ENCODE measurements around the gene TBX18. TPM values are rescaled to one million over a fixed set of nuclear protein-coding genes. Genes with fewer than 3 reads are reported as not detected.

TBX18 gene
- total and polyA plus RNA-seq, 2 of the 4 experiments (the other 2 are of a cell fraction), result 0.86 to 1.3 TPM

DNA sequence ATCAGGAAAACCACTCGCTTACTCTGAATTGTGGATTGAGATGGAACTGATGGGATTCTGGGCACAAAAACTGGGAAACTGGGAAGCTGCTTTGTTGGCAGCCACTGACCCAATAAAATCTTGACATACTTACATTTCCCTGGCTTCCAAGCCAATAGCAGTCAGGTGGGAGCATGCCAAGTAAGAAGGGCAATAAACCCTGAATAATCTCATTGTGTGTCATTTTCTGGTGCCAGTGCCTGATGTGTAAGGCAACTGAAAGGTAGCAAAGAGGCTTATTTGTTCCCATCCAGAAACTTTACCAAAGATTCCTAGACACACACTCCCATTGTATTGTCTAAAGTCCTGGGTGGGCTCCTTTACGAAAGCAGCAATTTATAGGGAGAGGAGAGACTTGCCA is 93.2 kb downstream of the TBX18 start:
- Histone ChIP-seq H3K4me2 (ENCODE audit: low read depth, low read length) (no peak overlapping the region), H2AFZ (replicated peaks; ENCODE audit: low read length, poor library complexity) (no peak overlapping the region), H3K27me3 (ENCODE audit: control insufficient read depth, insufficient read depth, low read length) (no peaks in the 10 kb centered on the region), H2AK5ac (ENCODE audit: low read depth, low read length) (no peak overlapping the region), H3K9me1 (ENCODE audit: insufficient read depth, low read length) (no peaks in the 10 kb centered on the region), H2BK5ac (ENCODE audit: low read depth, low read length, poor library complexity, severe bottlenecking) (no peak overlapping the region), H4K91ac (ENCODE audit: insufficient read depth, low read depth, low read length) (no peak overlapping the region), H4K5ac (ENCODE audit: low read depth, low read length) (no peak overlapping the region), H2BK20ac (ENCODE audit: low read depth, low read length) (no peak overlapping the region), H3K14ac (replicated peaks; ENCODE audit: low read depth, low read length) (no peak overlapping the region), H3K4me1 (ENCODE audit: control insufficient read depth, insufficient read depth, low read length) (no peaks in the 10 kb centered on the region), H3K56ac (ENCODE audit: extremely low read depth, insufficient read depth, low read length) (no peak overlapping the region), H3K4ac (ENCODE audit: low read depth, low read length) (no peak overlapping the region), H2AK9ac (replicated peaks; ENCODE audit: low read depth, low read length, poor library complexity) (no peak overlapping the region), H2BK120ac (ENCODE audit: low read depth, low read length) (no peak overlapping the region), H3K9ac (ENCODE audit: low read depth, low read length) (no peak overlapping the region), H3K4me3 (ENCODE audit: insufficient read depth, low read depth, low read length) (no peak overlapping the region), H3K36me3 (ENCODE audit: control insufficient read depth, insufficient read depth, low read length) (no peaks in the 10 kb centered on the region), H3K27ac (ENCODE audit: insufficient read depth, low read length) (no peak overlapping the region), H4K20me1 (ENCODE audit: insufficient read depth, low read length) (no peaks in the 10 kb centered on the region), H3K79me1 (ENCODE audit: low read depth in 1 of 2, low read length in 2 of 2) (no peaks in the 10 kb centered on the region), H3K18ac (ENCODE audit: low read depth, low read length) (no peak overlapping the region), H4K8ac (ENCODE audit: low read depth in 2 of 2, low read length in 2 of 2) (no peak overlapping the region), H2BK15ac (ENCODE audit: low read depth, low read length) (no peak overlapping the region), H3K23ac (ENCODE audit: low read depth, low read length) (no peak overlapping the region), H3K9me3 (ENCODE audit: control insufficient read depth, insufficient read depth, low read length) (no peaks in the 10 kb centered on the region)
- BruUV-seq (replicated peaks), result no TSS peak
- intact Hi-C loops (cut with micrococcal nuclease) (loop anchor here (10.0 kb wide), 1 partner anchor 106 kb away; no protein-coding TSS in a partner anchor), in situ Hi-C loops (cut with MboI; ENCODE audit: low sequenced_read_pairs) (no loop called here), dilution Hi-C loops (cut with HindIII; ENCODE audit: low sequenced_read_pairs, unreplicated experiment) (no loop called here)
- no peak for DNase-seq
- ATAC-seq (ENCODE audit: low read depth), result no peak
- TF ChIP-seq CEBPB (IDR thresholded peaks at IDR 0.05; ENCODE audit: low read depth, low read length) (no peak), RFX5 (IDR thresholded peaks at IDR 0.05; ENCODE audit: low read depth, low read length) (no peak), MAFK (IDR thresholded peaks at IDR 0.05; ENCODE audit: low read depth, low read length) (no peak), MAZ (IDR thresholded peaks at IDR 0.05; ENCODE audit: borderline replicate concordance, low read depth, low read length) (no peak)
- TF ChIP-seq, protein P1, sequence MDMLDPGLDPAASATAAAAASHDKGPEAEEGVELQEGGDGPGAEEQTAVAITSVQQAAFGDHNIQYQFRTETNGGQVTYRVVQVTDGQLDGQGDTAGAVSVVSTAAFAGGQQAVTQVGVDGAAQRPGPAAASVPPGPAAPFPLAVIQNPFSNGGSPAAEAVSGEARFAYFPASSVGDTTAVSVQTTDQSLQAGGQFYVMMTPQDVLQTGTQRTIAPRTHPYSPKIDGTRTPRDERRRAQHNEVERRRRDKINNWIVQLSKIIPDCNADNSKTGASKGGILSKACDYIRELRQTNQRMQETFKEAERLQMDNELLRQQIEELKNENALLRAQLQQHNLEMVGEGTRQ (IDR thresholded peaks at IDR 0.05; ENCODE audit: low read depth, low read length), result no peak
- ChIA-PET POLR2A (ENCODE audit: unreplicated experiment) (no interaction called here), CTCF (no interaction called here)
- no CpG with 5 or more reads among the region's 2 CpGs for WGBS, 2 experiments (ENCODE audit: extremely low coverage in 2 of 2, insufficient read length in 1 of 2)
